HG03575 (cell line): ENCODE measurements around the gene PLA2G2A.
"Not testable (repeated sequence)": the region's sequence is repeated elsewhere in the genome, so short reads cannot be mapped to it uniquely, and the experiment has no call there.

ENCODE experiments used
- ATAC-seq: cut with Tn5 transposase; IDR thresholded peaks from one replicate; pipeline ENCODE4 v1.9.1; 2021; ENCODE audit not compliant: unreplicated experiment, insufficient number of reproducible peaks, low FRiP score; ENCODE audit errors: extremely low read depth

Gene PLA2G2A

DNA sequence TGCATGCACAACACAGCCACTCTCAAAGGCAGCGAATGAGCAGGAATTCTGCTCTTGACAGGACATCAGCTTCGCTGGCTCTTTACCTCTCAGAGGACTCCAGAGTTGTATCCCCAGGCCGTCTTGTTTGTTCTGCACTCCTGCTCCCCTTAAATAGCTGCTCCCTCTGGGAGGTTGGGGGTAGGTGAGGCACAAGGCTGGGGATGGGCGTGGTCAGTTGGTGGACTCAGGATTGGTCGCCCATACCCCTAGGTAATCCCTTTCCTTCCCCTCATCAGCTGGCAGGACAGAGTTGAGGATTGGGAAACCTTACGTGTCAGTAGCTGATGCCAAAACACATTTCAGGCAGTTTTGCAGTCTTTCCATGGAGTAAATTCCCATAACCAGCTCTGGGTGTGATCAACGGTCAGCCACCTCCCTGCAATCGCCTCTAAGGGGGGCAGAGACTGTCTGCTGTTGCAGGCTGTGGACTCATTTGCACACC lies at the start of gene PLA2G2A:
PLA2G2A (minus strand) TSS at position 125 of the 484 bp plus-strand sequence. CDS start 845 bp downstream, outside the sequence.
- no peak for ATAC-seq

DNA sequence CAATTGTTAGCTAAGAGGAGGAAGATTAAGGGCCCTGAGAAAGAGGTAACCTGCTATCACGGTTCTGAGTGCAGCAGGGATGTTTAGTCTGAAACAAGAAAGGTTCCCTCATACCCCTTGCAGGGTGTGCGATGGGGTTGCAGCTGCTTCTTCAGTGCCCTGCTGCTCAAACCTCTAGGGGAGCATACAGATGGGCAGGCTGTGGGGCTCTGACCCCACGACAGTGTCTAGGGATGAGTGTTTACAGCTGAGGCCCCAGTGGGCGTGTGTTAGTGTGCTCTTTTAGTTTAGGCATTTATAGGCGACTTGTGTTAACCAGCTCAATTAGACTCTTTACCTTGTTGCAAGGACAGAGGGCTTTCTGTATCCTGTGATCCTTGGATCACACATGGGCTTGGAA lies 49.3 kb upstream of the PLA2G2A start:
- ATAC-seq, result no peak

GRCh38 chr1:20028125-20028524 lies 48.7 kb upstream of the PLA2G2A start:
- no peak for ATAC-seq

- ATAC-seq, result no peak
Observed at GRCh38 chr1:20017741-20018140, 38.3 kb upstream of the PLA2G2A start.

- no peak for ATAC-seq
Observed at GRCh38 chr1:20014153-20014552, 34.7 kb upstream of the PLA2G2A start.

DNA sequence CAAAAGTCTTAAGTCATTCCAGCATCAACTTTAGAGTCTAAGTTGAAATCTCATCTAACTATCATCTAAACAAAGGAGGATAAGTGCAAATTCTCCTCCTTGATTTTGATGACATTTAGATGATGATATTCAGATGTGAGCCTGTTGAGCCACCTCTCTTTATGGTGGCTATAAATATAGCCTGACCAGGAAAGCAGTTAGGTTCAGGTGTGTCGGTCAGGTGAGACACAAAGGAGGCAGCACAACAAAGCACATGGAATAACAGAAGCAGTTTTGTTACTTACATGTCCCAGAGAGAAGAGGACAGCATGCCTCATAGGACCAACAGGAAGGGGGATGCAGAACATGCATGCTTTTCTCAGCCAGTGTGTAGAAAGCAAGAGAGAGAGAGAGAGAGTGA lies 30.6 kb upstream of the PLA2G2A start:
- no peak for ATAC-seq

- ATAC-seq, result no peak
Observed at GRCh38 chr1:20009212-20009611, 29.8 kb upstream of the PLA2G2A start.

DNA sequence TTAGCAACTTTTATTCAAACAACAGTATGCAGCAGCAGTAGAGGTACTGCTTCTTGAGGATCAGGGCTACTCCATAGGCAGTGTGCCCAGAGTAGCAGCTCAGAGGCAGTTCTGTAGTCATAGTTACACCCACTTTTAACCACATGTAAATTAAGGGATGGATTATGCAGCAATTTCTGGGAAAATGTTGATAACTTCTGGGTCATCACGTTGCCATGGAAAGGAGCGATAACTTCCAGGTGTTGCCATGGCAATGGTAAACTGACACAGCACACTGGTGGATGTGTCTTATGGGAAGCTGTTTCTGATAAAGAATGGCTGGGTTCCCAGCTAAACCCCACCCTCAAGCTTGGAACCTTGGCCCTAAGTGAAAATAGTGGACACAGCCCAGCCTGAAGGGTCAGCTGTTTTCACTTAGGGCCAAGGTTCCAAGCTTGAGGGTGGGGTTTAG lies 29.0 kb upstream of the PLA2G2A start:
- no peak for ATAC-seq

GRCh38 chr1:19998823-19999222 lies 19.4 kb upstream of the PLA2G2A start:
- not testable (repeated sequence) for ATAC-seq

- ATAC-seq, result no peak
Observed at GRCh38 chr1:19990689-19991088, 11.3 kb upstream of the PLA2G2A start.

- not testable (repeated sequence) for ATAC-seq
Observed at GRCh38 chr1:19990182-19990582, 10.8 kb upstream of the PLA2G2A start.

DNA sequence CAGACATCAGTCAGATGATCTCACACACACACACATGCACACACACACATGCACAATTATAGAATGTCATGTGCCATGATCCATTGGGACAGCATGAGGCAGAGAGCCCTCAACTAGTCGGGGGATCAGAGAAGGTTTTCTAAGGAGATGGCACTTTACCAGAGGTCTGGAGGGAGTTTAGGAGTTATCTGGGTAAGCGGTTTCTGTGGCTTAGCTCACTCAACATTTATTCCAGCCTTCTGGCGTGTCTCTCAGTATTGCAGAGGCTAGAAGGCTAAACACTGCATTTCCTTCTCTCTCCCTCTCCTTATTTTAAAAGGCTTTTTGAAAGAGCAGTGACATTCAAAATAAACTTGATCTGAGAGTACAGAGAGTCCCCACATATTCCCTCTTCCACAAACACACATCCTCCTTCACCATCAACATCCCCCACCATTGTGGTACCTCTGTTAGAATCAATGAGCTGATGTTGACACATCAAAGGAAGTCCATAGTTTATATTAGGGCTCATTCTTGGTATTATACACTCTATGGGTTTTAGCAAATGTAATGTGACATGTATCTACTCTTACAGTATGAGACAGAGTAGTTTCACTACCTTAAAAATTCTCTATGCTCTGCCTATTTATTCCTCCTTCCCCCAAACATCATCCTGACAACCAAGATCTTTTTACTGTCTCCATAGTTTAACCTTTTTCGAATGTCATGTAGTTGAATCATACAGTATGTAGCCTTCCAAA lies 9.0 kb upstream of the PLA2G2A start:
- no peak for ATAC-seq

DNA sequence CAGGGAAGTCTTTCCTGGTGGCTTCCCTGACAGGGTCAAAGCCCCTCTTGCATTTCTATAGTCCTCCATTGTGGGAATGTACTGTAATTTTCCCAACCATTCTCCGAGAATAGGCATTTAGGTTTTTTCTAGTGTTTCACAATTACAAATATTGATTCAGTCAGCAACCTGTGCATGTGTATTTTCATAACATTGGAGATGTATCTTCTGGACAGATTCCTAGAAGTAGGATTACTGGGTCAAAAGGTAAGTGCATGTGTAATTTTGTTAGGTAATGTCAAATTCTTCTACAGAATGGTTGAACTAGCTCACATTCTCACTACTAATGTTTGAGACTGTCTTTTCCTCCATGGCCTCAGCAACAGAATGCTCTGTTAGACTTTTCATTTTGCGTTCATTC lies 8.3 kb upstream of the PLA2G2A start:
- no peak for ATAC-seq

DNA sequence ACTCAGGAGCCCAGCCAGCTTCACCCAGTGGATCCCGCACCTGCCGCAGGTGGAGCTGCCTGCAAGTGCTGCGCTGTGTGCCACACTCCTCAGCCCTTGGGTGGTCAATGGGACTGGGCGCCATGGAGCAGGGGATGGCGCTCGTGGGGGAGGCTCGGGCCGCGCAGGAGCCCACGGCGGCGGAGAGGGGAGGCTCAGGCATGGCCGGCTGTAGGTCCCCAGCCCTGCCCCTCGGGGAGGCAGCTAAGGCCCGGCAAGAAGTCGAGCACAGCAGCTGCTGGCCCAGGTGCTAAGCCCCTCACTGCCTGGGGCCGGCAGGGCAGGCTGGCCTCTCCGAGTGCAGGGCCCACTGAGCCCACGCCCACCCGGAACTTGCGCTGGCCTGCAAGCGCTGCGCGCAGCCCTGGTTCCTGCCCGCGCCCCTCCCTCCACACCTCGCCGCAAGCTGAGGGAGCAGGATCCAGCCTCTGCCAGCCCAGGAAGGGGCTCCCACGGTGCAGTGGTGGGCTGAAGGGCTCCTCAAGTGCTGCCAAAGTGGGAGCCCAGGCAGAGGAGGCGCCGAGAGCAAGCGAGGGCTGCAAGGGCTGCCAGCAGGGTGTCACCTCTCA lies 5.1 kb upstream of the PLA2G2A start:
- ATAC-seq, result not testable (repeated sequence)

- no peak for ATAC-seq
Observed at GRCh38 chr1:19981507-19982312, 2.3 kb upstream of the PLA2G2A start.

- no peak for ATAC-seq
Observed at GRCh38 chr1:19981170-19981506, 1.7 kb upstream of the PLA2G2A start.

GRCh38 chr1:19980314-19980713 lies 896 bp upstream of the PLA2G2A start:
- ATAC-seq, result no peak

DNA sequence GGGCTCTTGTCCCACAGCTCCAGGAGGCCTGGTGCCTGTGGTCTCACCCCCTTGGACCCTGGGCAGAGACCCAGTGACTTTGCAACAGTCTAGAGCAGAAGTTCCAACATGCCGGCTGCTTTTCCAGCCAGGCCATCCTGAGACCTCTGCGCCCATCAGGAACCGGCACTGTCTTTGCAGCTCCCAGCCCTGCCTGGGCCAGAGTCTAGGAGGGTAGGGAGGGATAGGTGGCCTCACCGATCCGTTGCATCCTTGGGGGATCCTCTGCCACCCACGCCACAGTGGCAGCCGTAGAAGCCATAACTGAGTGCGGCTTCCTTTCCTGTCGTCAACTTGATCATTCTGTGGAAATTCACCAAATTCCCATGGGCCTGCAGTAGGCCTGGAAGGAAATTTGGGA lies 1.3 kb downstream of the PLA2G2A start:
- no peak for ATAC-seq

- ATAC-seq, result no peak
Observed at GRCh38 chr1:19976317-19977003, 3.0 kb downstream of the PLA2G2A start.
